ENCODE results near the gene HDAC11.

GRCh38 chr3:13455644-13456043, 24.5 kb upstream of the HDAC11 start:
- no peak for TF ChIP-seq JUND (IDR thresholded peaks at IDR 0.05; ENCODE audit: low read depth, low read length)
- TF ChIP-seq HDAC2 (IDR thresholded peaks at IDR 0.05), result no peak
- no peak for TF ChIP-seq SMC3 (IDR thresholded peaks at IDR 0.05; ENCODE audit: borderline replicate concordance, low read length)
